Gastroesophageal sphincter (tissue), 3 donors: ENCODE results near the gene ZBTB7C.

Experiments
- EP300 ChIP-seq: sonication (generic); formaldehyde crosslinking; IDR thresholded peaks from one replicate; pipeline ENCODE4 v1.6.1; 2017; ENCODE audit warnings: antibody characterized with exemption, mild to moderate bottlenecking
- POLR2A ChIP-seq, 2 donors: fragments of 450-650 bp; IDR thresholded peaks; one replicate each; pipeline ENCODE4 v1.6.1; 2017; ENCODE audit warnings: antibody characterized with exemption in 2 of 2, mild to moderate bottlenecking in 2 of 2, moderate library complexity in 1 of 2
- POLR2AphosphoS5 ChIP-seq: sonication (generic); formaldehyde crosslinking; IDR thresholded peaks from one replicate; pipeline ENCODE4 v1.6.1; 2017; ENCODE audit warnings: antibody characterized with exemption
- TF ChIP-seq, protein P1 (sequence below), 4 experiments: fragments of 200-600 bp in 2 of 4; fragments of 450-650 bp in 2 of 4; sonication (generic) in 1 of 4; IDR thresholded peaks; one replicate each; pipeline ENCODE4 v1.5.1; 2017 to 2019; ENCODE audit warnings: antibody characterized with exemption in 4 of 4, mild to moderate bottlenecking in 2 of 4, moderate library complexity in 2 of 4

DNA sequence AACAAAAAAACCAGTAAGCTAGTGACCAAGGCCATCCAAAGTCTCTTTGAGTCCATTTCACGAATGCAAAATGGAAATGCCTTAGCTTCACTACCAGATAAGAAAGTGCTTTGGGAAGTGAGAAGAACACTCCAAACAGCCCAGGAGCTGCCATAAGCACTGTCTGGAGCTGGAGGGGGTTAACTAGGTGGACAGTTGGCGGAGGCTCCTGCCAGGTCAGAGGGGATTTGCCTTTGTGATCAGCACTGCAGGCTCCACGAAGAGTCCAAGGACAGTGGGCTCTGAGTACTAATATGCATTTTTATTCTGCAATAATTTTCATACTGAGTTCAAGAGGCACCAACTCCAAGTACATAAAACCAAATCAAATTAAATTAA is 245.5 kb downstream of the ZBTB7C start:
- TF ChIP-seq POLR2AphosphoS5: no peak
- TF ChIP-seq POLR2A (IDR thresholded peaks at IDR 0.05): no peak
- TF ChIP-seq, protein P1, sequence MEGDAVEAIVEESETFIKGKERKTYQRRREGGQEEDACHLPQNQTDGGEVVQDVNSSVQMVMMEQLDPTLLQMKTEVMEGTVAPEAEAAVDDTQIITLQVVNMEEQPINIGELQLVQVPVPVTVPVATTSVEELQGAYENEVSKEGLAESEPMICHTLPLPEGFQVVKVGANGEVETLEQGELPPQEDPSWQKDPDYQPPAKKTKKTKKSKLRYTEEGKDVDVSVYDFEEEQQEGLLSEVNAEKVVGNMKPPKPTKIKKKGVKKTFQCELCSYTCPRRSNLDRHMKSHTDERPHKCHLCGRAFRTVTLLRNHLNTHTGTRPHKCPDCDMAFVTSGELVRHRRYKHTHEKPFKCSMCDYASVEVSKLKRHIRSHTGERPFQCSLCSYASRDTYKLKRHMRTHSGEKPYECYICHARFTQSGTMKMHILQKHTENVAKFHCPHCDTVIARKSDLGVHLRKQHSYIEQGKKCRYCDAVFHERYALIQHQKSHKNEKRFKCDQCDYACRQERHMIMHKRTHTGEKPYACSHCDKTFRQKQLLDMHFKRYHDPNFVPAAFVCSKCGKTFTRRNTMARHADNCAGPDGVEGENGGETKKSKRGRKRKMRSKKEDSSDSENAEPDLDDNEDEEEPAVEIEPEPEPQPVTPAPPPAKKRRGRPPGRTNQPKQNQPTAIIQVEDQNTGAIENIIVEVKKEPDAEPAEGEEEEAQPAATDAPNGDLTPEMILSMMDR (IDR thresholded peaks at IDR 0.05): no peak
- TF ChIP-seq EP300: no peak
